GM15510 (cell line): ENCODE results near the gene CH25H.

ENCODE experiments used
- POLR2A ChIP-seq: IDR thresholded peaks from 3 replicates; pipeline ENCODE4 v1.6.1; 2011; ENCODE audit warnings: borderline replicate concordance; ENCODE audit not compliant: insufficient read length; ENCODE audit errors: extremely low read depth

CH25H gene

GRCh38 chr10:89237849-89238248 lies 30.7 kb upstream of the CH25H start:
- TF ChIP-seq POLR2A, result no peak

- no peak for TF ChIP-seq POLR2A
These were observed 29.2 kb upstream of the CH25H start for GRCh38 chr10:89236226-89236797.

GRCh38 chr10:89235073-89235798 lies 28.1 kb upstream of the CH25H start:
- no peak for TF ChIP-seq POLR2A

- no peak for TF ChIP-seq POLR2A
These were observed 25.9 kb upstream of the CH25H start for GRCh38 chr10:89233033-89233432.

GRCh38 chr10:89228962-89229361 lies 21.8 kb upstream of the CH25H start:
- no peak for TF ChIP-seq POLR2A

- no peak for TF ChIP-seq POLR2A
These were observed 21.0 kb upstream of the CH25H start for GRCh38 chr10:89228146-89228545.

- TF ChIP-seq POLR2A, result no peak
These were observed 19.8 kb upstream of the CH25H start for GRCh38 chr10:89226891-89227290.

GRCh38 chr10:89224739-89225443 lies 17.8 kb upstream of the CH25H start:
- TF ChIP-seq POLR2A, result no peak

GRCh38 chr10:89221919-89222318 lies 14.8 kb upstream of the CH25H start:
- TF ChIP-seq POLR2A, result no peak

GRCh38 chr10:89219513-89220218 lies 12.5 kb upstream of the CH25H start:
- TF ChIP-seq POLR2A, result no peak

- TF ChIP-seq POLR2A, result no peak
These were observed 10.2 kb upstream of the CH25H start for GRCh38 chr10:89217057-89217990.

- no peak for TF ChIP-seq POLR2A
These were observed 8.9 kb upstream of the CH25H start for GRCh38 chr10:89216056-89216455.

GRCh38 chr10:89215511-89215910 lies 8.4 kb upstream of the CH25H start:
- TF ChIP-seq POLR2A, result no peak

- no peak for TF ChIP-seq POLR2A
These were observed 7.5 kb upstream of the CH25H start for GRCh38 chr10:89214566-89215165.
